ENCODE results near the gene EGFL8.
A peak's percentile ranks its signal among the peaks of the same experiment; 100 is the strongest.
"Not testable (repeated sequence)": the region's sequence is repeated elsewhere in the genome, so short reads cannot be mapped to it uniquely, and the experiment has no call there.

Gene EGFL8

GRCh38 chr6:32185681-32186131 lies 21.3 kb downstream of the EGFL8 start:
- not testable (repeated sequence) for DNase-seq

- not testable (repeated sequence) for DNase-seq
Measured at GRCh38 chr6:32186151-32186840, 21.9 kb downstream of the EGFL8 start.

- DNase-seq: no peak
Measured at GRCh38 chr6:32187009-32187709, 22.8 kb downstream of the EGFL8 start.

- DNase-seq: not testable (repeated sequence)
Measured at GRCh38 chr6:32187725-32188380, 23.5 kb downstream of the EGFL8 start.

GRCh38 chr6:32188381-32189068 lies 24.1 kb downstream of the EGFL8 start:
- DNase-seq: no peak

GRCh38 chr6:32189069-32189741 lies 24.8 kb downstream of the EGFL8 start:
- DNase-seq: no peak

- DNase-seq: no peak
Measured at GRCh38 chr6:32189742-32190053, 25.3 kb downstream of the EGFL8 start.

GRCh38 chr6:32190054-32190851 lies 25.9 kb downstream of the EGFL8 start, which contains the start of gene PBX2:
TSS of gene PBX2 (minus strand) at chr6:32190202. CDS start at chr6:32189915, 287 bp downstream.
- DNase-seq: peak; percentile 33

- no peak for DNase-seq
Measured at GRCh38 chr6:32190911-32191677, 26.7 kb downstream of the EGFL8 start.

- no peak for DNase-seq
Measured at GRCh38 chr6:32191696-32192607, 27.6 kb downstream of the EGFL8 start.

- no peak for DNase-seq
Measured at GRCh38 chr6:32192608-32193039, 28.2 kb downstream of the EGFL8 start, which contains the start of gene GPSM3. TSS of gene GPSM3 (minus strand) at chr6:32192643. CDS start at chr6:32192513, 130 bp downstream.

GRCh38 chr6:32193096-32193495 lies 28.7 kb downstream of the EGFL8 start:
- DNase-seq: not testable (repeated sequence)

GRCh38 chr6:32194388-32194787 lies 30.0 kb downstream of the EGFL8 start:
- DNase-seq: no peak

- no peak for DNase-seq
Measured at GRCh38 chr6:32194825-32195651, 30.6 kb downstream of the EGFL8 start.

GRCh38 chr6:32195652-32195901 lies 31.2 kb downstream of the EGFL8 start:
- peak; percentile 88 for DNase-seq

- no peak for DNase-seq
Measured at GRCh38 chr6:32195902-32196681, 31.7 kb downstream of the EGFL8 start.

- DNase-seq: no peak
Measured at GRCh38 chr6:32196682-32197616, 32.6 kb downstream of the EGFL8 start.

Data from NCI-H187 treated with DMSO at 0.1 percent for 48 hours (cell line).